ENCODE data around the gene TBX22.
"Not testable (repeated sequence)": the region's sequence is repeated elsewhere in the genome, so short reads cannot be mapped to it uniquely, and the experiment has no call there.

The TBX22 gene

GRCh38 chrX:80014141-80014940, at the start of gene TBX22:
TBX22 (plus strand) TSS chrX:80014753; CDS start chrX:80022270, 7,517 bp downstream.
- DNase-seq (ENCODE audit: low read depth in 2 of 2), result no peak

GRCh38 chrX:79975605-79976004, 38.9 kb upstream of the TBX22 start:
- no peak for DNase-seq (ENCODE audit: low read depth in 2 of 2)

GRCh38 chrX:80004458-80004857, 10.1 kb upstream of the TBX22 start:
- no peak for DNase-seq (ENCODE audit: low read depth in 2 of 2)

GRCh38 chrX:80011522-80011921, 3.0 kb upstream of the TBX22 start:
- DNase-seq (ENCODE audit: low read depth in 2 of 2), result no peak

- no peak for DNase-seq (ENCODE audit: low read depth in 2 of 2)
Observed at GRCh38 chrX:80016182-80016581, 1.6 kb downstream of the TBX22 start.

- DNase-seq (ENCODE audit: low read depth in 2 of 2), result no peak
Observed at GRCh38 chrX:80021621-80022020, 7.1 kb downstream of the TBX22 start.

GRCh38 chrX:80022363-80023031, 7.9 kb downstream of the TBX22 start:
- DNase-seq (ENCODE audit: low read depth in 2 of 2), result no peak

GRCh38 chrX:80026116-80026515, 11.6 kb downstream of the TBX22 start:
- DNase-seq (ENCODE audit: low read depth in 2 of 2), result no peak

DNA sequence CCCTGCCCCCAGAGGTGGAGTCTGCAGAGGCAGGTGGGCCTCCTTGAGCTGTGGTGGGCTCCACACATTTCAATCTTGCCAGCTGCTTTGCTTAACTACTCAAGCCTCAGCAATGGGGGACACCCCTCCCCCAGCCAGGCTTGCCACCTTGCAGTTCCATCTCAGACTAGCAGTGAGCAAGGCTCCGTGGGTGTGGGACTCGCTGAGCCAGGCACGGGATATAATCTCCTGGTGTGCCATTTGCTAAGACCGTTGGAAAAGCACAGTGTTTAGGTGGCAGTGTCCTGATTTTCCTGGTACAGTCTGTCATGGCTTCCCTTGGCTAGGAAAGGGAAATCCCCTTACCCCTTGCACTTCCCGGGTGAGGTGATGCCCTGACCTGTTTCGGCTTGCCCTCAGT, 51.6 kb downstream of the TBX22 start:
- not testable (repeated sequence) for DNase-seq (ENCODE audit: low read depth in 2 of 2)

- not testable (repeated sequence) for DNase-seq (ENCODE audit: low read depth in 2 of 2)
Observed at GRCh38 chrX:80075625-80076024, 61.1 kb downstream of the TBX22 start.
